NCI-H1436 (cell line): ENCODE measurements around the gene RPL23.

ENCODE experiments used
- DNase-seq: peaks from one replicate; lab custom pipeline; 2025; lab: John Stamatoyannopoulos, UW

RPL23 gene

GRCh38 chr17:38883592-38884526 is 30.3 kb upstream of the RPL23 start:
- no peak for DNase-seq

GRCh38 chr17:38882870-38883269 is 29.3 kb upstream of the RPL23 start:
- DNase-seq: no peak

GRCh38 chr17:38881600-38882191 is 28.2 kb upstream of the RPL23 start:
- no peak for DNase-seq

- DNase-seq: no peak
Observed at GRCh38 chr17:38879878-38880665, 26.6 kb upstream of the RPL23 start.

GRCh38 chr17:38877130-38877851 is 23.8 kb upstream of the RPL23 start:
- DNase-seq: peak; percentile 78

GRCh38 chr17:38875477-38876075 is 22.1 kb upstream of the RPL23 start:
- no peak for DNase-seq

- DNase-seq: no peak
Observed at GRCh38 chr17:38874505-38875400, 21.2 kb upstream of the RPL23 start.

GRCh38 chr17:38873640-38874380 is 20.3 kb upstream of the RPL23 start:
- no peak for DNase-seq

GRCh38 chr17:38872671-38873385 is 19.3 kb upstream of the RPL23 start:
- peak; percentile 8 for DNase-seq

GRCh38 chr17:38872027-38872511 is 18.5 kb upstream of the RPL23 start:
- no peak for DNase-seq

- no peak for DNase-seq
Observed at GRCh38 chr17:38871247-38872015, 17.9 kb upstream of the RPL23 start.

- peak; percentile 48 for DNase-seq
Observed at GRCh38 chr17:38870259-38871165, 17.0 kb upstream of the RPL23 start.

GRCh38 chr17:38869526-38870258 is 16.2 kb upstream of the RPL23 start, which contains the start of gene LASP1:
TSS of gene LASP1 (plus strand) at chr17:38870058. CDS start at chr17:38870190, 132 bp downstream.
- DNase-seq: peak; percentile 90

- peak; percentile 80 for DNase-seq
Observed at GRCh38 chr17:38868817-38869525, 15.4 kb upstream of the RPL23 start.
